ENCODE data around the gene FCHO1. TPM values are rescaled to one million over a fixed set of nuclear protein-coding genes. Genes with fewer than 3 reads are reported as not detected.

FCHO1 gene
- total RNA-seq, 1 experiment from 2014 or later: 0.39 TPM

GRCh38 chr19:17733127-17733526 is 18.1 kb upstream of the FCHO1 start:
- BruUV-seq (replicated peaks): no TSS peak
- Mint-ChIP-seq H3K27ac (ENCODE audit: unreplicated experiment) (no peak overlapping the region), H3K9me3 (ENCODE audit: unreplicated experiment) (no peaks in the 10 kb centered on the region), H3K4me3 (ENCODE audit: unreplicated experiment) (no peak overlapping the region), H3K27me3 (ENCODE audit: insufficient read depth, unreplicated experiment) (no peaks in the 10 kb centered on the region), H3K36me3 (ENCODE audit: insufficient read depth, unreplicated experiment) (peaks cover 38% of the 10 kb centered on the region), H3K4me1 (ENCODE audit: low read depth, unreplicated experiment) (no peaks in the 10 kb centered on the region)
- ChIA-PET POLR2A (no interaction called here), CTCF (no interaction called here)
- Histone ChIP-seq H3K4me1 (peaks cover 4% of the 10 kb centered on the region), H3K36me3 (ENCODE audit: control insufficient read depth, insufficient read depth, low read length) (peaks cover 3% of the 10 kb centered on the region), H3K4me3 (ENCODE audit: low read depth, low read length) (no peak overlapping the region), H3K27me3 (replicated peaks; ENCODE audit: control insufficient read depth, insufficient read depth, low read length) (no peaks in the 10 kb centered on the region), H3K9me3 (no peaks in the 10 kb centered on the region)
- intact Hi-C loops (cut with micrococcal nuclease; ENCODE audit: unreplicated experiment): no loop called here
- TF ChIP-seq CTCF (IDR thresholded peaks at IDR 0.05; ENCODE audit: insufficient read depth in 1 of 2, low read depth in 1 of 2, low read length in 1 of 2, severe bottlenecking in 1 of 2, unreplicated experiment in 1 of 2): no peak
- no peak for DNase-seq

DNA sequence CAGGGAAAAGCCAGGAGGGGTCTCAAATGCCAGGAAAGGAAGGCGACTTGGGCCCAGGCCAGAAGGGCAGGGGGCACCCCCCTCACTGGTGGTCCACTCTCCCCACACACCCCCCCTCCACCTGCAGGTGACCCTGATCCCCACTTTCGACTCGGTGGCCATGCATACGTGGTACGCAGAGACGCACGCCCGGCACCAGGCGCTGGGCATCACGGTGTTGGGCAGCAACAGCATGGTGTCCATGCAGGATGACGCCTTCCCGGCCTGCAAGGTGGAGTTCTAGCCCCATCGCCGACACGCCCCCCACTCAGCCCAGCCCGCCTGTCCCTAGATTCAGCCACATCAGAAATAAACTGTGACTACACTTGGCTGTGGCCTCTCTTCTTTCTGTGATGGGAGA is 17.1 kb upstream of the FCHO1 start:
- CTCF ChIA-PET: no interaction called here
- Mint-ChIP-seq H3K27ac (ENCODE audit: unreplicated experiment) (no peak overlapping the region), H3K4me1 (ENCODE audit: low read depth, unreplicated experiment) (no peaks in the 10 kb centered on the region), H3K27me3 (ENCODE audit: insufficient read depth, unreplicated experiment) (no peaks in the 10 kb centered on the region), H3K4me3 (ENCODE audit: unreplicated experiment) (no peak overlapping the region), H3K36me3 (ENCODE audit: insufficient read depth, unreplicated experiment) (peaks cover 42% of the 10 kb centered on the region), H3K9me3 (ENCODE audit: unreplicated experiment) (no peaks in the 10 kb centered on the region)
- H3K4me1 ChIP-seq: peaks cover 4% of the 10 kb centered on the region
- no peak overlapping the region for H3K4me3 ChIP-seq (ENCODE audit: low read depth, low read length)
- POLR2A ChIA-PET: no interaction called here
- H3K36me3 ChIP-seq (ENCODE audit: control insufficient read depth, insufficient read depth, low read length): peaks cover 3% of the 10 kb centered on the region
- intact Hi-C loops (cut with micrococcal nuclease; ENCODE audit: unreplicated experiment): no loop called here
- H3K9me3 ChIP-seq: no peaks in the 10 kb centered on the region
- BruUV-seq (replicated peaks): no TSS peak
- TF ChIP-seq CTCF (IDR thresholded peaks at IDR 0.05; ENCODE audit: insufficient read depth in 1 of 2, low read depth in 1 of 2, low read length in 1 of 2, severe bottlenecking in 1 of 2, unreplicated experiment in 1 of 2): no peak
- H3K27me3 ChIP-seq (replicated peaks; ENCODE audit: control insufficient read depth, insufficient read depth, low read length): no peaks in the 10 kb centered on the region
- DNase-seq: no peak

- no peaks in the 10 kb centered on the region for H3K9me3 Mint-ChIP-seq (ENCODE audit: unreplicated experiment)
- Histone ChIP-seq H3K4me1 (peaks cover 4% of the 10 kb centered on the region), H3K9me3 (no peaks in the 10 kb centered on the region), H3K36me3 (ENCODE audit: control insufficient read depth, insufficient read depth, low read length) (peaks cover 3% of the 10 kb centered on the region), H3K27me3 (replicated peaks; ENCODE audit: control insufficient read depth, insufficient read depth, low read length) (no peaks in the 10 kb centered on the region), H3K4me3 (ENCODE audit: low read depth, low read length) (no peak overlapping the region)
- BruUV-seq (replicated peaks): no TSS peak
- no peak overlapping the region for H3K4me3 Mint-ChIP-seq (ENCODE audit: unreplicated experiment)
- ChIA-PET POLR2A (no interaction called here), CTCF (no interaction called here)
- TF ChIP-seq CTCF (IDR thresholded peaks at IDR 0.05; ENCODE audit: insufficient read depth in 1 of 2, low read depth in 1 of 2, low read length in 1 of 2, severe bottlenecking in 1 of 2, unreplicated experiment in 1 of 2): no peak
- intact Hi-C loops (cut with micrococcal nuclease; ENCODE audit: unreplicated experiment): no loop called here
- peaks cover 29% of the 10 kb centered on the region for H3K36me3 Mint-ChIP-seq (ENCODE audit: insufficient read depth, unreplicated experiment)
- no peaks in the 10 kb centered on the region for H3K4me1 Mint-ChIP-seq (ENCODE audit: low read depth, unreplicated experiment)
- no peak for DNase-seq
- no peak overlapping the region for H3K27ac Mint-ChIP-seq (ENCODE audit: unreplicated experiment)
- no peaks in the 10 kb centered on the region for H3K27me3 Mint-ChIP-seq (ENCODE audit: insufficient read depth, unreplicated experiment)
Measured at GRCh38 chr19:17735410-17735809, 15.9 kb upstream of the FCHO1 start.

All from Caco-2 (cell line).